Memory B cell (primary cell): ENCODE data around the gene ACTL7B.
"Not testable (repeated sequence)": the region's sequence is repeated elsewhere in the genome, so short reads cannot be mapped to it uniquely, and the experiment has no call there.

Source experiments
- ATAC-seq: fragments of 150-1000 bp; cut with Tn5 transposase; 2 replicates; pipeline ENCODE4 v1.10.0; 2021; ENCODE audit warnings: low read depth, mild to moderate bottlenecking, moderate library complexity
- DNase-seq, 2 donors: peaks; one replicate each; pipeline ENCODE4 v3.0.0; 2022; ENCODE audit warnings: low spot score in 2 of 2
- H3K27ac Mint-ChIP-seq: one replicate; pipeline ENCODE4 v1.8.0; 2022; ENCODE audit warnings: mild to moderate bottlenecking, moderate library complexity, mixed read lengths
- H3K27me3 Mint-ChIP-seq: one replicate; pipeline ENCODE4 v1.8.0; 2022; ENCODE audit warnings: mixed read lengths
- H3K36me3 Mint-ChIP-seq: one replicate; pipeline ENCODE4 v1.8.0; 2022; ENCODE audit warnings: mild to moderate bottlenecking, mixed read lengths
- H3K4me1 Mint-ChIP-seq: one replicate; pipeline ENCODE4 v1.8.0; 2022; ENCODE audit warnings: mixed read lengths
- H3K4me3 Mint-ChIP-seq: one replicate; pipeline ENCODE4 v1.8.0; 2022; ENCODE audit warnings: mild to moderate bottlenecking, moderate library complexity, mixed read lengths
- H3K9me3 Mint-ChIP-seq: one replicate; pipeline ENCODE4 v1.8.0; 2022; ENCODE audit warnings: mixed read lengths

ACTL7B gene

GRCh38 chr9:108855888-108856287, at the start of gene ACTL7B:
TSS of gene ACTL7B (minus strand) at chr9:108855986. CDS start at chr9:108855930, 56 bp downstream.
- ATAC-seq (no peak), DNase-seq (no peak)
- Mint-ChIP-seq H3K36me3 (no peaks in the 10 kb centered on the region), H3K27me3 (peaks cover 6% of the 10 kb centered on the region), H3K4me1 (no peaks in the 10 kb centered on the region), H3K27ac (no peak within 1 kb of the TSS), H3K4me3 (no peak within 1 kb of the TSS), H3K9me3 (peaks cover 1% of the 10 kb centered on the region)

- Mint-ChIP-seq H3K4me1 (no peaks in the 10 kb centered on the region), H3K27me3 (no peaks in the 10 kb centered on the region), H3K27ac (no peak overlapping the region), H3K36me3 (peaks cover 57% of the 10 kb centered on the region), H3K4me3 (no peak overlapping the region), H3K9me3 (no peaks in the 10 kb centered on the region)
- no peak for ATAC-seq
- DNase-seq: no peak
Measured at GRCh38 chr9:108905494-108905893, 49.7 kb upstream of the ACTL7B start.

- DNase-seq (no peak), ATAC-seq (no peak)
- Mint-ChIP-seq H3K4me1 (no peaks in the 10 kb centered on the region), H3K27ac (no peak overlapping the region), H3K9me3 (no peaks in the 10 kb centered on the region), H3K4me3 (no peak overlapping the region), H3K36me3 (peaks cover 52% of the 10 kb centered on the region), H3K27me3 (no peaks in the 10 kb centered on the region)
Measured at GRCh38 chr9:108904161-108904560, 48.4 kb upstream of the ACTL7B start.

GRCh38 chr9:108903420-108904103, 47.8 kb upstream of the ACTL7B start:
- H3K4me1 Mint-ChIP-seq: no peaks in the 10 kb centered on the region
- H3K36me3 Mint-ChIP-seq: peaks cover 48% of the 10 kb centered on the region
- no peak overlapping the region for H3K4me3 Mint-ChIP-seq
- no peak for ATAC-seq
- H3K9me3 Mint-ChIP-seq: no peaks in the 10 kb centered on the region
- no peak overlapping the region for H3K27ac Mint-ChIP-seq
- no peaks in the 10 kb centered on the region for H3K27me3 Mint-ChIP-seq
- no peak for DNase-seq

GRCh38 chr9:108900176-108900575, 44.4 kb upstream of the ACTL7B start:
- Mint-ChIP-seq H3K27ac (no peak overlapping the region), H3K4me3 (no peak overlapping the region)

GRCh38 chr9:108899023-108899695, 43.4 kb upstream of the ACTL7B start:
- not testable (repeated sequence) for DNase-seq, H3K9me3 Mint-ChIP-seq, ATAC-seq, H3K27me3 Mint-ChIP-seq, H3K27ac Mint-ChIP-seq, H3K4me3 Mint-ChIP-seq, H3K4me1 Mint-ChIP-seq
- peaks cover 52% of the 10 kb centered on the region for H3K36me3 Mint-ChIP-seq

More at GRCh38 chr9:108900176-108900575, 44.4 kb upstream of the ACTL7B start:
- DNase-seq: no peak
- Mint-ChIP-seq H3K36me3 (peaks cover 50% of the 10 kb centered on the region), H3K4me1 (no peaks in the 10 kb centered on the region), H3K27me3 (no peaks in the 10 kb centered on the region), H3K9me3 (no peaks in the 10 kb centered on the region)
- ATAC-seq: no peak

GRCh38 chr9:108897324-108898096, 41.7 kb upstream of the ACTL7B start:
- Mint-ChIP-seq H3K9me3 (no peaks in the 10 kb centered on the region), H3K27ac (no peak overlapping the region), H3K27me3 (no peaks in the 10 kb centered on the region), H3K4me1 (no peaks in the 10 kb centered on the region), H3K4me3 (no peak overlapping the region), H3K36me3 (peaks cover 47% of the 10 kb centered on the region)
- DNase-seq: no peak
- ATAC-seq: no peak

GRCh38 chr9:108894225-108894997, 38.6 kb upstream of the ACTL7B start:
- no peaks in the 10 kb centered on the region for H3K27me3 Mint-ChIP-seq
- H3K36me3 Mint-ChIP-seq: peaks cover 53% of the 10 kb centered on the region
- no peak overlapping the region for H3K4me3 Mint-ChIP-seq

GRCh38 chr9:108889649-108890067, 33.9 kb upstream of the ACTL7B start:
- no peak overlapping the region for H3K4me3 Mint-ChIP-seq
- no peak for DNase-seq
- H3K27me3 Mint-ChIP-seq: no peaks in the 10 kb centered on the region
- ATAC-seq: no peak
- no peaks in the 10 kb centered on the region for H3K9me3 Mint-ChIP-seq
- H3K36me3 Mint-ChIP-seq: peaks cover 42% of the 10 kb centered on the region
- H3K4me1 Mint-ChIP-seq: no peaks in the 10 kb centered on the region
- H3K27ac Mint-ChIP-seq: no peak overlapping the region

More at GRCh38 chr9:108894225-108894997, 38.6 kb upstream of the ACTL7B start:
- Mint-ChIP-seq H3K4me1 (no peaks in the 10 kb centered on the region), H3K27ac (no peak overlapping the region), H3K9me3 (no peaks in the 10 kb centered on the region)
- ATAC-seq (no peak), DNase-seq (no peak)

- H3K9me3 Mint-ChIP-seq, H3K4me1 Mint-ChIP-seq, H3K4me3 Mint-ChIP-seq, DNase-seq, H3K27me3 Mint-ChIP-seq, H3K27ac Mint-ChIP-seq, ATAC-seq: not testable (repeated sequence)
- H3K36me3 Mint-ChIP-seq: peaks cover 39% of the 10 kb centered on the region
Measured at GRCh38 chr9:108886594-108887271, 30.9 kb upstream of the ACTL7B start.

GRCh38 chr9:108885643-108886348, 30.0 kb upstream of the ACTL7B start:
- no peak overlapping the region for H3K27ac Mint-ChIP-seq

GRCh38 chr9:108884701-108885100, 28.9 kb upstream of the ACTL7B start:
- no peaks in the 10 kb centered on the region for H3K27me3 Mint-ChIP-seq
- peaks cover 35% of the 10 kb centered on the region for H3K36me3 Mint-ChIP-seq
- no peak overlapping the region for H3K27ac Mint-ChIP-seq
- H3K4me1 Mint-ChIP-seq: no peaks in the 10 kb centered on the region
- H3K9me3 Mint-ChIP-seq: no peaks in the 10 kb centered on the region
- ATAC-seq (no peak), DNase-seq (no peak)
- H3K4me3 Mint-ChIP-seq: no peak overlapping the region

More at GRCh38 chr9:108885643-108886348, 30.0 kb upstream of the ACTL7B start:
- Mint-ChIP-seq H3K9me3 (no peaks in the 10 kb centered on the region), H3K4me3 (no peak overlapping the region), H3K4me1 (no peaks in the 10 kb centered on the region), H3K36me3 (peaks cover 36% of the 10 kb centered on the region), H3K27me3 (no peaks in the 10 kb centered on the region)
- ATAC-seq (no peak), DNase-seq (no peak)

GRCh38 chr9:108883085-108883484, 27.3 kb upstream of the ACTL7B start:
- Mint-ChIP-seq H3K36me3 (peaks cover 40% of the 10 kb centered on the region), H3K4me3 (no peak overlapping the region), H3K27ac (no peak overlapping the region), H3K4me1 (no peaks in the 10 kb centered on the region), H3K9me3 (no peaks in the 10 kb centered on the region), H3K27me3 (no peaks in the 10 kb centered on the region)
- ATAC-seq (no peak), DNase-seq (no peak)
